Thoracic aorta (tissue), 2 donors: ENCODE measurements around the gene NPAS3. TPM values are rescaled to one million over a fixed set of nuclear protein-coding genes. Genes with fewer than 3 reads are reported as not detected.

Experiments used
- ATAC-seq: fragments of 150-250 bp; one replicate; pipeline ENCODE4 v1.8.0; 2017; ENCODE audit warnings: low read depth; ENCODE audit not compliant: insufficient number of reproducible peaks, low FRiP score
- DNase-seq: peaks from one replicate; pipeline ENCODE4 v3.0.0-alpha.2; 2020; ENCODE audit warnings: low spot score
- H3K27ac ChIP-seq, 2 donors: fragments of 200-600 bp; sonication (generic); 1 replicate in 1 of 2; 2 replicates in 1 of 2; pipeline ENCODE4 v1.5.1; 2016; ENCODE audit warnings: mild to moderate bottlenecking in 2 of 2, moderate library complexity in 2 of 2
- H3K27me3 ChIP-seq: fragments of 200-600 bp; sonication (generic); replicated peaks from 2 replicates; pipeline ENCODE4 v1.6.0; 2016; ENCODE audit warnings: mild to moderate bottlenecking; ENCODE audit not compliant: insufficient read depth
- H3K36me3 ChIP-seq: fragments of 200-600 bp; sonication (generic); one replicate; pipeline ENCODE4 v1.5.1; 2016
- H3K4me1 ChIP-seq, 2 donors: fragments of 200-600 bp; sonication (generic); 1 replicate in 1 of 2; 2 replicates in 1 of 2; pipeline versions ENCODE4 v1.5.1 to v1.6.0; 2016; ENCODE audit warnings: low read depth in 2 of 2, mild to moderate bottlenecking in 1 of 2; ENCODE audit not compliant: control insufficient read depth in 1 of 2
- H3K4me3 ChIP-seq: fragments of 200-600 bp; sonication (generic); 2 replicates; pipeline ENCODE4 v1.5.1; 2016; ENCODE audit warnings: mild to moderate bottlenecking
- H3K9me3 ChIP-seq: fragments of 200-600 bp; sonication (generic); 2 replicates; pipeline ENCODE4 v1.5.1; 2016
- CTCF ChIP-seq: fragments of 200-600 bp; sonication (generic); IDR thresholded peaks from one replicate; pipeline ENCODE4 v1.5.1; 2019; ENCODE audit warnings: antibody characterized with exemption
- total RNA-seq, 2 donors: library from RNA; depleted of rRNA; stranded (reverse); fragments of >200 nt; gene quantifications; one replicate each; pipeline versions ENCODE4 v1.1.0 to v1.2.3, GENCODE V29; 2016

The NPAS3 gene
- total RNA-seq, 2 donors from 2014 or later: 1.1 TPM; not detected in 1

GRCh38 chr14:33592297-33592696 is 653.6 kb downstream of the NPAS3 start:
- no peaks in the 10 kb centered on the region for H3K9me3 ChIP-seq
- H3K4me1 ChIP-seq: no peaks in the 10 kb centered on the region
- TF ChIP-seq CTCF: no peak
- ATAC-seq: no peak
- DNase-seq: no peak
- H3K27me3 ChIP-seq: no peaks in the 10 kb centered on the region
- H3K4me3 ChIP-seq: no peak overlapping the region
- H3K27ac ChIP-seq: no peak overlapping the region
- H3K36me3 ChIP-seq: no peaks in the 10 kb centered on the region

GRCh38 chr14:33596211-33597080 is 657.8 kb downstream of the NPAS3 start:
- Histone ChIP-seq H3K27me3 (no peaks in the 10 kb centered on the region), H3K9me3 (no peaks in the 10 kb centered on the region), H3K27ac (no peak overlapping the region), H3K4me3 (no peak overlapping the region), H3K4me1 (no peaks in the 10 kb centered on the region), H3K36me3 (no peaks in the 10 kb centered on the region)
- ATAC-seq: no peak
- no peak for DNase-seq
- no peak for TF ChIP-seq CTCF

- no peak for DNase-seq
- Histone ChIP-seq H3K4me3 (no peak overlapping the region), H3K27ac (no peak overlapping the region)
Measured at GRCh38 chr14:33598582-33598981, 659.9 kb downstream of the NPAS3 start.

GRCh38 chr14:33602396-33602795 is 663.7 kb downstream of the NPAS3 start:
- H3K27ac ChIP-seq: no peak overlapping the region
- H3K9me3 ChIP-seq: no peaks in the 10 kb centered on the region
- no peaks in the 10 kb centered on the region for H3K36me3 ChIP-seq
- ATAC-seq: no peak
- no peak for DNase-seq
- no peak overlapping the region for H3K4me3 ChIP-seq
- no peaks in the 10 kb centered on the region for H3K4me1 ChIP-seq
- no peak for TF ChIP-seq CTCF
- H3K27me3 ChIP-seq: no peaks in the 10 kb centered on the region

More at GRCh38 chr14:33598582-33598981, 659.9 kb downstream of the NPAS3 start:
- TF ChIP-seq CTCF: no peak
- no peaks in the 10 kb centered on the region for H3K4me1 ChIP-seq
- no peaks in the 10 kb centered on the region for H3K27me3 ChIP-seq
- no peaks in the 10 kb centered on the region for H3K9me3 ChIP-seq
- H3K36me3 ChIP-seq: no peaks in the 10 kb centered on the region
- no peak for ATAC-seq

- H3K27ac ChIP-seq: no peak overlapping the region
- H3K9me3 ChIP-seq: no peaks in the 10 kb centered on the region
- H3K4me1 ChIP-seq: no peaks in the 10 kb centered on the region
Measured at GRCh38 chr14:33606591-33606990, 667.9 kb downstream of the NPAS3 start.

More at GRCh38 chr14:33606591-33606990, 667.9 kb downstream of the NPAS3 start:
- H3K27me3 ChIP-seq: no peaks in the 10 kb centered on the region
- H3K36me3 ChIP-seq: no peaks in the 10 kb centered on the region
- ATAC-seq (no peak), DNase-seq (no peak)
- H3K4me3 ChIP-seq: no peak overlapping the region
- no peak for TF ChIP-seq CTCF
